ENCODE data around the gene CORO2B.

The CORO2B gene

GRCh38 chr15:68677996-68678395 is 99.2 kb downstream of the CORO2B start:
- no peak overlapping the region for H3K27ac ChIP-seq (ENCODE audit: low read depth, low read length)
- H3F3A ChIP-seq (ENCODE audit: insufficient read depth) = no peaks in the 10 kb centered on the region
- H3K36me3 ChIP-seq (ENCODE audit: low read length) = no peaks in the 10 kb centered on the region
- no peak for TF ChIP-seq CTCF (IDR thresholded peaks at IDR 0.05; ENCODE audit: insufficient read depth, low read length, poor library complexity, severe bottlenecking)
- TF ChIP-seq EZH2phosphoT487 (conservative IDR thresholded peaks at IDR 0.05; ENCODE audit: low read length) = no peak
- no peaks in the 10 kb centered on the region for H3K9me2 ChIP-seq (replicated peaks; ENCODE audit: insufficient read depth, low read length)
- no peak overlapping the region for H3K4me3 ChIP-seq (ENCODE audit: insufficient read depth, low read length, poor library complexity, severe bottlenecking)
- no peaks in the 10 kb centered on the region for H3K27me3 ChIP-seq (ENCODE audit: low read length)
- no peak overlapping the region for H3K4me2 ChIP-seq (ENCODE audit: low read depth, low read length, poor library complexity, severe bottlenecking)
- H2AFZ ChIP-seq (ENCODE audit: low read depth, low read length, severe bottlenecking) = no peak overlapping the region
- no peaks in the 10 kb centered on the region for H3K9me3 ChIP-seq (ENCODE audit: insufficient read depth, low read length)
- no peaks in the 10 kb centered on the region for H3K79me2 ChIP-seq (ENCODE audit: insufficient read depth, low read length)
- no peaks in the 10 kb centered on the region for H4K20me1 ChIP-seq (ENCODE audit: low read depth, low read length)
- H3K9ac ChIP-seq (ENCODE audit: low read length) = no peak overlapping the region

DNA sequence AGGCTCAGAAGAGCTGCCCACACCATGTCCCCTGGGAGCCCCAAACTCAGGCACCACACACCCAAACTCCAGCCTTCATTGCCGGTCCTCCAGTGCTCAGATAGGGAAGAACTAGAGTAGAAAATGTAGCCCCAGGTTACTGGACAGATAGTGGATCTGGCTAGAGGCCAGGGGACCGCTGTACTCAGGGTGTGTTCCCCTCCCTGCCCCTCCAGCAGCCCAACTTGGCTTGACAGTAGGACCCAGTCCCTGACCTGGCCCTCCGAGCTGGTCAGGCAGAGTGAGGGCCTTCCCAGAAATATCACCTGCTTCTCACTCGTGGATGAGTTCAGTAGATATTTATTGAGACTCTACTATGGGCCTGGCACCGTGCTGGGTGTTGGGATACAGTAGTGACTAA is 100.0 kb downstream of the CORO2B start:
- Histone ChIP-seq H2AFZ (ENCODE audit: low read depth, low read length, severe bottlenecking) (no peak overlapping the region), H3K9me3 (ENCODE audit: insufficient read depth, low read length) (no peaks in the 10 kb centered on the region), H3K36me3 (ENCODE audit: low read length) (no peaks in the 10 kb centered on the region), H3K79me2 (ENCODE audit: insufficient read depth, low read length) (no peaks in the 10 kb centered on the region), H3K27ac (ENCODE audit: low read depth, low read length) (no peak overlapping the region), H3F3A (ENCODE audit: insufficient read depth) (no peaks in the 10 kb centered on the region), H3K4me3 (ENCODE audit: insufficient read depth, low read length, poor library complexity, severe bottlenecking) (no peak overlapping the region), H3K9ac (ENCODE audit: low read length) (no peak overlapping the region), H4K20me1 (ENCODE audit: low read depth, low read length) (no peaks in the 10 kb centered on the region), H3K9me2 (replicated peaks; ENCODE audit: insufficient read depth, low read length) (no peaks in the 10 kb centered on the region), H3K27me3 (ENCODE audit: low read length) (no peaks in the 10 kb centered on the region), H3K4me2 (ENCODE audit: low read depth, low read length, poor library complexity, severe bottlenecking) (no peak overlapping the region)
- no peak for TF ChIP-seq CTCF (IDR thresholded peaks at IDR 0.05; ENCODE audit: insufficient read depth, low read length, poor library complexity, severe bottlenecking)
- TF ChIP-seq EZH2phosphoT487 (conservative IDR thresholded peaks at IDR 0.05; ENCODE audit: low read length) = no peak

DNA sequence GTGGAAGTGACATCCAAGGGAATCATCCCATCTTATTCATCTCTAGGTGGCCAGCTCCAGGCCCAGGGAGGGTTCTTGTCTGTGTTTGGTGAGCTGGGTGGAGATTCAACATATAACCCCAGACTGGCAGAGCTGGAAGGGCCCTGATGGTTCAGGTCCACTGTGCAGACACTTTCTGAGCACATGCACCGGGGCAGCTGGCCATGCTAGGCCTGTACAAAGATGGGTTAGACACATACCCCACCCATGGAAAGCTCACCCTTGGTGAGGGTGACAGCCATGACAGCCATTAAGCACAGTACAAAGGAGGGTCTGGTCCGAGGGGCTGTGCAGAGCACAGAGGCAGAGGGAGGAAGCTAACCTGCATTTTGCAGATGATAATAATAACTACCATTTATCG is 100.4 kb downstream of the CORO2B start:
- Histone ChIP-seq H3K9ac (ENCODE audit: low read length) (no peak overlapping the region), H3K4me3 (ENCODE audit: insufficient read depth, low read length, poor library complexity, severe bottlenecking) (no peak overlapping the region), H3K27ac (ENCODE audit: low read depth, low read length) (no peak overlapping the region), H4K20me1 (ENCODE audit: low read depth, low read length) (no peaks in the 10 kb centered on the region), H3K9me2 (replicated peaks; ENCODE audit: insufficient read depth, low read length) (no peaks in the 10 kb centered on the region), H3K4me2 (ENCODE audit: low read depth, low read length, poor library complexity, severe bottlenecking) (no peak overlapping the region), H3K27me3 (ENCODE audit: low read length) (no peaks in the 10 kb centered on the region), H3K9me3 (ENCODE audit: insufficient read depth, low read length) (no peaks in the 10 kb centered on the region), H3F3A (ENCODE audit: insufficient read depth) (no peaks in the 10 kb centered on the region), H3K79me2 (ENCODE audit: insufficient read depth, low read length) (no peaks in the 10 kb centered on the region), H3K36me3 (ENCODE audit: low read length) (no peaks in the 10 kb centered on the region), H2AFZ (ENCODE audit: low read depth, low read length, severe bottlenecking) (no peak overlapping the region)
- TF ChIP-seq CTCF (IDR thresholded peaks at IDR 0.05; ENCODE audit: insufficient read depth, low read length, poor library complexity, severe bottlenecking) (no peak), EZH2phosphoT487 (conservative IDR thresholded peaks at IDR 0.05; ENCODE audit: low read length) (no peak)
